HG03039 (cell line): Measurements from ENCODE around the gene CHST8.

Experiments used
- ATAC-seq: cut with Tn5 transposase; IDR thresholded peaks from one replicate; pipeline ENCODE4 v1.9.1; 2021; ENCODE audit warnings: mild to moderate bottlenecking, moderate library complexity; ENCODE audit not compliant: unreplicated experiment

Gene CHST8

DNA sequence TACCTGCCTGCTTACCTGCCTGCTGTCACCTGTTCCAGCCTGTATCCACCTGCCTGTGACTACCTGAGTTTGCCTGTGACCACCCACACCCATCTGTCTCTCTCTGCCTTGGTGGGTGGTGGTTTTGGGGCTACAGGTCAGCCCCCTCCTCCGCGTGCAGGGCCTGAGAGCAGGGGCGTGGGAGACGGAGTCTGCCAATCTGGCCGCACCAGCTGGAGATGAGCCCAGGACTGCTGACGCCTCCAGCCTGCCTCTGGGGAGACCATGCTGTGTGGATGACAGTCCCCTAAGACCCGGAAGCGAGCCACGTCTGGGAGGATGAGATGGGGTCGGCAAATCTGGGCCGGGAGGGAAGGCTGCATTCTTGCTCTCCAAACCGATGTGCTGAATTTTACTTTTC, 159.0 kb downstream of the CHST8 start:
- no peak for ATAC-seq

DNA sequence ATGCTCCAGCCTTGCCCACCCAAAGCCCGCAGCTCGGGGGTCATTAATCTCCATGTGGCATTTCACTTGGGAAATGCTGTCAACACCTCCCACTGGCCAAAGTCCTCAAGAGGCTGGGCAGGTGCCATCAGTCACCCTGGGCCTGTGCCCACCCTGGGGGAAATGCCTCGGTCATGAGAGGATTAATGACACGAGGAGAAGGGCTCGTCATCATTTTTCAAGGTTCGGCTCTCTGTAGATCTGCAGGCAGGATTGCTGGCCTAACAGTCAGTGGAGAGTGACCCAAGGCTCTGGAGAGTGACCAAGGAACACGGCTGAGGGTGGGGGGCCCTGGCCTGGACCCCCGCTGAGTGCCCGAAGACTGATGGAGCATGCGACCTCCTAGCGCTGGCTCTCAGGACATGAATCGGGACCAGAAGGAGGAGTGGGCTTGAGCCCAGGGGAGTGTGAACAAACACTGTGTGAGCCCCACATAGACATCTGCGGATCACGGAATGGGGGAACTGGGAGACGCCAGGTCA, 159.7 kb downstream of the CHST8 start:
- no peak for ATAC-seq

DNA sequence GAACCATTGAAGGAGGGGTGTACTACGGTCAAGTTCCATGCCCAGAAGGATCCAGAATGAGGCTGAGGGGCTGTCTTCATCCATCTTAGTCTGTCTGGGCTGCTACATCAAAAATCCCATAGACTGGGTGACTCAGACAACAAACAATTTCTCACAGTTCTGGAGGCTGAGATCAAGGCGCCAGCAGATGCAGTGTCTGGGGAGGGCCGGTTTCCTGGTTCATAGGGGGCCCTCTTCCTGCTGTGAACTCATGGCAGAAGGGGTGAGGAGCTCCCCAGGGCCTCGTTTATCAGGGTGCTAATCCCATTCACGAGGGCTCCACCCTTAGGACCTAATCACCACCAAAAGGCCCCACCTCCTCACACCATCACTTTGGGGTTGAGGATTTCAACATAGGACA, 160.2 kb downstream of the CHST8 start:
- ATAC-seq, result no peak

DNA sequence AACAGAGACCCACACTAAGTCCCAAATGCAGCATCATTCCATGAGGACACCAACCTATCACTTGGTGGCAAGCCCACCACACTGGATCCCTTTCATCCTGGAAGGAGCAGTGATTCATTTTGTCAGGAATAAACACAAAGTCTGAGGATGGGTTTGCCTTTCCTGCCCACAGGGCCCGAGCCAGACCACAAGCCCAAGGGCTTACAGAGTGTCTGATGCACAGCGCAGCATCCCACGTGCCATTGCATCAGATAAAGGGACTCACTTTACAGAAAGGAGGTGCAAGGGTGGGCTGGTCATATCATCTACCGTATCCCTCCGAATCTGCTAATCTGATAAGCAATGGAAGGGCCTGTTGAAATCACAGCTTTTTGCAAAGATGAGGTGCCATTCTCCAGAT, 162.7 kb downstream of the CHST8 start:
- ATAC-seq, result no peak

DNA sequence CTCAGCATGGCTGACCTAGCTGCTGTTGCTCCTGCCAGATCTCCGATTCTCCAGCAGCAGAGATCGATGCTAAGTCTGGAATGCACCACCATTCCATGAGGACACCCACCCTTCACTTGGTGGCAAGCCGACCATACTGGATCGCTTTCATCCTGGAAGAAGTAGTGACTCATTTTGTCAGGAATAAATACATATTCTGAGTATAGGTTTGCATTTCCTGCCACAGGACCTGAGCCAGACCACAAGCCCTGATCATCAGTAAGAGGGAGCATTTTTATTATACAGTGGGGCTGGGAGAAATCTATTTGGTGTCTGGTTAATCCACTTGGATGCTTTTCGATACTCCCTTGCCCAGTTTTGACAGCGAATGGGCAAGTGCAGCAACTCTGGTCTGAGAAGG, 164.0 kb downstream of the CHST8 start:
- no peak for ATAC-seq

DNA sequence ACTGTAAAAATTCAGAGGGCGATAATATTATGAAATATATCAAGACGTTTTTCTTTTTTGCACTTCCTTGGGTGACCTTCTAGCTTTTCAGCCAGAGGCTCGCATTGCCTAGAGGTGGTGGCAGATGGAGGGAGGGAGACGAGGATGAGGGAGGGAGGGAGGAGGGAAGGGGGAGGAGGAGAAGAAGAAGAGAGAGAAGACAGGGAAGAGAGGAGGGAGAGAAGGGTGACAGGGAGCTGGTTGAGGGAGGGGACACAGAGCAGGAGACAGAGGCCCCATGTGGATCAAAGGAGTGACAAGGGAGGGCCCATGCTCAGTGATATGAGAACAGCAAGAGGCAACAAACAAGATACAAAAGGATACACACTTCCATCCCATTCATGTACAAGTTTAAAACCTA, 166.9 kb downstream of the CHST8 start:
- ATAC-seq, result no peak

DNA sequence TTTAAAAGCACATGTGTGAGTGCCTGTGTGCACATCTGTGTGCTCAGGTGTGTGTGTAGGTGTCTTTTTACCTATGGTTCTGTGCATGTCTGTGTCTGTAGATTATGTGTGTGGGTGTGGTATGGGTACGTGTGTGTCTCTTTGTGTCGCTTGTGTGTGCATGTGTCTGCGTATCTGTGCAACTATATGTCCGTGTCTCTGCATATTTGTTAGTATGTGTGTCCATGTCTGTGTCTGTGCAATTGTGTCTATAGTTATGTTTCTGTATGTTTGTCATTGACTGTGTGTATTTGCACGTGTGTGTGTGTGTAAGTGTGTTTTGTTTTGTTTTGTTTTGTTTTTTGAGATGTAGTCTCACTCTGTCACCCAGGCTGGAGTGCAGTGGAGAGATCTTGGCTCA, 167.6 kb downstream of the CHST8 start:
- no peak for ATAC-seq

DNA sequence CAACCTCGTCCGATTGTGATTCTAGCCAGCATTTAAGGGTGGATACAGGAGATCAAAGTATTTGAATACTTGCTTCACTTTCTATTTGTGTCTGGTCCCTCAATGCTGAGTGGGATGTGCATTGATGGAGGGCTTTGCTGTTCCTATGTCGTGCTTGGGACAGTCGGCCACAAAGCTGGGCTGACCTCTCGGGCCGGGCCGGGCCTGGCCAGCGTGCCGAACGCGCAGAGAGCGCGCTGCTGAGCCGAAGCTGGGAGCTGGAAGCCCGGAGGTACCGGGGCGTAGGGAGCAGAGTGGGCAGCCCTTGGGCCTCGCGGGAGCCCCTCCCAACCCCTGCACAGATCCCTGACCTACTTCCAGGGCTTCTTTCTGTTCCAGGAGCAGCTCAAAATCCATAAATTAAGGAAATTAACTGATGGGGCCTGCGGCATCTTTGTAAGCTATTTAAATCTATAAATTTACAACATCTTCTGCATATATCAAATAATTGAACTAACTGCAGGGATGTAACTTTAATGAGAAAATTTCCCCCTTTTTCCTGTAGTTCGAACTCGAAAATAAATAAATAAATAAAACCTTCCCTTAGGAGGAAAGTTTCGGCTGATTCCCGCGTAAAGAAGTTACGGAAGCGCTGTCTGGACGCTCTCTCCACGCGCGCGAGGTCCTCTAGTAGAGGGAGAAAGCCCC, 173.1 kb downstream of the CHST8 start:
- no peak for ATAC-seq

DNA sequence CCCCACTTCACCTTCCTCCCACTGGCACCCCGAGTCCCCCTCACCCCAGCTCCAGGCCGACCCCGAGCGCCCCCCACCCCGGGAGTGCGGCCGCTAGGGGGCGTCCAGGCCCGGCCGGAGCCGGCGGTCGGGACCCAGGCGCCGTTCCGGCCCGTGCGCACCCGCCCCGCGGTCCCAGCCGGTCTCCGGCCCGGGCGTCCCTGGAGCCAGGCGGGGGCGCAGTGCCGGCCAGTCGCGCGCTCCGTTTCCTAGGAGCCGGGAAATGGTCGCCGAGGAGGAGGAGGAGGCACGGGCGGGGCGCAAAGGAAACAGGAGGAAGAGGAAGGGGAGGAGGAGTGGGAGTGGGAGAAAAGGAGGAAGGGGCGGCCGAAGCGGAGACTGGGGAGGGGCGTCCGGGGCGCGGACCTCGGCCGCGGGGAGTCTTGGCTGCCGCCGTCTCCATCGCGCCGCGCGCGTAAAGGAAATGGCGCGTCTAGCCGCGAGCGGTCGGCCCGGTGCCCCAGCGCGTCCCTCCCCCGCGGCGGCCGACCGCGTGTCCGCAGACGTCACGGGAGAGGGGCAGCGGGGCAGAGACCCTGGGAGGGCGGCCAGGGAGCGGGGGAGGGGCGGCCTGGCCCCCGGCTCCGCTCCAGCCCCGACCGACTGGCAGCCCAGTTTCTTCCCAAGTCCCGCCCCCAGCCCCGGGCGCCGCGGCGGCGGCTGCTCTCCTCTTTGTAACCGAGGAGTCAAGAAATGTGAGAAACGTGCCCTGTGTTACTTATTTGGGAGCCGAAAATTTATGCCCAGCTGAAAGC, 173.8 kb downstream of the CHST8 start:
- no peak for ATAC-seq

DNA sequence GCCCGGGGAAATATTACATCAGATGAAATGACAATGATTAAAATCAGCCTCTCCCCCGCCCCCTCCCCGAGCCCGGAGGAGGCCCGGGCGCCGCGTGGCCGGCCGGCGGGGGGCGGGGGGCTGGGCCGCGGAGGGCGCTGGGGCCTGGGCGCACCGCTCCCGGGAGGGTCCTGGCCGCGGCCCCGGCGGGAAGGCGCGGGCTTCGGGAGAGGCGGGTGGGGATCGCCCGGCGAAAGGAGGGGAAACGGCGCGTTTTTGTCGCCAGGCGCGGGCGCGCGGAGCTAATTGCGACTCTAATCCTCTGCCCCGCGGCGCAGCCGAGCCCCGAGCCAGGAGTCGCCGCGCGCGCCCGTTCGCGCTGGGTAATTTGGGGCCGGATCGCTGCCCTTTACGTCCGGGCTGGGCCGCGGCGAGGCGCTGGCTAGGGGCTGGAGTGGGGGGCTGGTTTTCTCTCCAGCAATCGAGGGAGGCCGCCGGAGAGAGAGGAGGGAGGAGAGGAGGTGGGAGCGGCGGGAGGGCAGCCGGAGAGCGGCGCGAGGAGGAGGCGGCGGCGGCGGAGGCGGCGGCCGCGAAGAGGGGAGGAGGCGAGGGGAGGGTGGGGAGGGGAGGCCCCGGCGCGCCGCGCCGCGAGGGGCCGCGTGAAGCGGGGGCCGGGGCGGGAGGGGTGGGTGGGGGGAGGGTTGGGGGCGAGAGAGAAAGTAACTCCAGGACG, 174.6 kb downstream of the CHST8 start, which contains the start of gene KCTD15:
TSS of gene KCTD15 (plus strand) at position 707 of the 712 bp plus-strand sequence. CDS start 3,585 bp downstream, outside the sequence.
- ATAC-seq, result no peak

DNA sequence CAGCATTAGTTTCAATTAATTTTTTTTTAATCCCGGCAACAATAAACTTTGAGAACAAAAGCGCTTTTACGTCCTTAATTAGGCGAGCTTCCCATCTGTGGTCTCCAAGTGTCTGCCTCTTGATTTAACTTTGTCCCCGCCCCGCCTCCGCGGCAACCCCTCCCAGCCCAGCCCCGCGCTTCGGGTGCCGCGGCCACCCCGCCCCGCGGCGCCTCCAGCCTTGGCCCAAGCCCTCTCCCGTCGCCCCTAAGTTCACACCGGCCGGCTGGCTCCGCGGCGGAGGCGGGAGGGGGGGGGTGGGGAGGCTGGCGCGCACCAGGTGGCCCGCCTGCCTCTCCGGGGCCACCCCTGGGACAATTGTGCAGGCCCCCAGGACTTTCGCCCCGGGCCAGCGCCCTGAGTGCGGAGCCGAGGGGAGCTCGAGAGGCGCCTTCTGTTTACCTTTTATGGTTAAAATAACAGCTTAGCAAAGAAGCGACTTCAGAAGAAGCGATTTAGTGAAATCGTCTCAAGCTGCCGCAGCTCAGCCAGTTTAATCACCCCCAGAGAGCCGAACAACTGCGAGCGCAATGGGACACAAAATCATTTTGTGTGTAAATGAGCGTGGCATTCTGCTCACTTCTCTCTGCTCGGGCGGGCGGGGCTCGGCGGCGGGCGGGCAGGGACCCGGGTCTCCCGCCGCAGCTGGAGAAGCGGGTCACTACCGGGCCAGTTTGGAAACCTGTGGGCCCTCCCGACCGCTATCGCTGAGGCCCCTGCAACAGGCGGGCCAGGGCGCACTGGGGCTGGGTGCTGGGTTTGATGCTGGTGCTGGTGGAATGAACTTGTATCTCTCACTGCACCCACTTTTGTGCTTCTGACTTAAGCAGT, 176.3 kb downstream of the CHST8 start:
- no peak for ATAC-seq

DNA sequence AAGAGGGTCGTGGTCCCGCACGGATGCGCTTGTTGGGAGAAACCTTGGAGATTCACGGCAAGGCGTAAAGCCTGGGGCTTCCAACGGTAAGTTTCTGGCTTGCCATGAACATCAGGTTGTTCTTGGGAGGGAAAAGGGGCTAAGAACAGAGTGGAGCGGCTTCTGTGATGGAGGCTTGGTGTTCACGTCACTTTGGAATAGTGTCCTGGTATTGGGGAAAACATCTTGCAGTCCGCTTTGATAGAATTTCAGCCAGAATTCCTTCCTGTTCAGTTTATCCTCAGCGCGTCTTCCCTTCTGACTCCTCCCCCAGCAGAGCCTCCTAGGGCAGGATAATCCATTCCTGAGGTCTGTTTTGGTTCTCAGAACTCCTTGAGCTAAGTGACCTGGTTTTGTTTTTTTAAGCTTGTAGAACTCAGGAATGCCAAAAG, 176.9 kb downstream of the CHST8 start:
- ATAC-seq, result no peak

DNA sequence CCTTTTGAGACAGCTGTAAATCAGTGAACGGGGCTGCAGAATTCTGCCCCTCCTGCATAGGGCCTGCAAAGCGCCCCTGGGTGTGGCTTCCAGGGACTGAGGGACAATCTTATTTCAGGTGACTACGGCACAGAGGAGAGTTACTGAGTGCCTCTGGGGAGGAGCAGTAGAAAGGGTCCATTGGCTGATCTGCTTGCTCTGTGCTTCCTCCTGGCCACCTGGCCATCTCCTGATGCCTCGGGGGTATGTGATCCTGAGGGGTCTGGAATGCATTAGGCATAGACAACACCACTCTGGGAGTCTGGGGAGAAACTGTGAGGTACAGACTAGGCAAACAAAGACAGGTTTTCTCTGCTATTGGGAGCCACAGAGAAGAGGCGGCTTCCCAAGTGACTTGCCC, 177.7 kb downstream of the CHST8 start:
- no peak for ATAC-seq

DNA sequence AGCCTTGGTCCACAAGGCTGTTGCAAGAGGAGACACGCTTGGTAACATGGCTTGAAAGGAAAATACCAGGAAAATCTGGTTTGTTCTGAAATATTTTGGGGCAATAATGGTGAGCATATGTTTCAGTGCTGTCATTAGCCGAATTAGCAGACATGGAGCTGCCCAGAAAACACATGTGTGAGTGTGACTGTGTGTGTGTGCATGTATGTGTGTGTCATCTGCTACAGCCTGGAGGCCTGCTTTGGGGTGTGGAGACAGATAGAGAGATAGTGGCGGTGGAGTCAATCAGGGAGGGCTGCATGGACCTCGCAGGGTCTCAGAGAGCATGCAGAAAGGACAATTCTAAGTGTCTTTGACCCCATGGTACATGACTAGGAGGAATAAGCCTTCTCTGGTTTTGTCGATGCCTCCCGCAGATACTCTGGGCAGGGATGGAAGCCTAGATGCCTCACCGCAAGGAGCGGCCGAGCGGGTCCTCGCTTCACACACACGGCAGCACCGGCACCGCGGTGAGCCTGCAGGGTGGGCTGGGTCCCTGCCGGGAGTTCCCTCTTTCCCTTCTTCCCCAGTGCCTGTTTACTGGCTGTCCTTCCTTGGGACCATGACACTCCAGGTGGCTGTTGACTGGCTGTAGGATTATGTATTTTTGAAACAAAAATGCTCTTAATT, 178.4 kb downstream of the CHST8 start:
- no peak for ATAC-seq

DNA sequence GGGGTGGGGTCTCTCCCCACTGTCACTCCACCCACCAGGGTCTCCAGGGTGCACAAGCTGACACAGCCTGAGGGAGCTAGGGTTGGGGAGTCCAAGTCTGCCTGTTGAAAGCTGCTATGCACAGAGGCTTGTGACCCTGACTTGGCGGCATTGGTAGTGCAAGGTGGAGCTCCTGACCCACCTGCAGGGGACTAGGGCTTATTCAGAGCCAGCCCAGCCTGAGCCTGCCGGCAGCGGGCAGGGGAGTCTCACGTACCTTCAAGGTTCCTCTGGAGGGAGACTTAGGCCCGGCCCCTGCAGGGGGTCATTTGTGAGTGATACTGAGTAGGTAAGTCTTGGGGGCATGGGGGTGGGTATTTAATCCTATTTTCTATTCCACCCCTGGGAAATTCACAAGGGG, 179.7 kb downstream of the CHST8 start:
- no peak for ATAC-seq

DNA sequence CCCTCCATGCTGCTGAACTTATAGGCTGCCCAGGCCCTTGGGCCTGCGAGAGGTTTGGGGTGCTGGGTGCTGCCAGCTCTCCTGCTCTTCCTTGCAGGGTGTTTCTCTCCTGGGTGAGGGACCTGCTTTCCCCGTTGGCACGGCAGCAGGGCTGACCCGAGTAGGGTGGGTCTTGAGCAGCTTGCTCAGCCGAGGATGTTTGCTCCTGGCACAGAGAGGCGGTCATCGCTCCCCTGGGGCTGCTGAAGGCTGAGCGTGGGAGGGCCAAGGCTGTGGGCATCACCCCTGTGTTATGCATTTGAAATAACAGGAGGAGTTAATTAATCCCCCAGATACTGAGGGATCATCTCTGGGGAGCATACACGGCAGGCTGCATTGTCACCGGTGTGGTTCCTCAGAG, 180.2 kb downstream of the CHST8 start:
- ATAC-seq, result no peak

DNA sequence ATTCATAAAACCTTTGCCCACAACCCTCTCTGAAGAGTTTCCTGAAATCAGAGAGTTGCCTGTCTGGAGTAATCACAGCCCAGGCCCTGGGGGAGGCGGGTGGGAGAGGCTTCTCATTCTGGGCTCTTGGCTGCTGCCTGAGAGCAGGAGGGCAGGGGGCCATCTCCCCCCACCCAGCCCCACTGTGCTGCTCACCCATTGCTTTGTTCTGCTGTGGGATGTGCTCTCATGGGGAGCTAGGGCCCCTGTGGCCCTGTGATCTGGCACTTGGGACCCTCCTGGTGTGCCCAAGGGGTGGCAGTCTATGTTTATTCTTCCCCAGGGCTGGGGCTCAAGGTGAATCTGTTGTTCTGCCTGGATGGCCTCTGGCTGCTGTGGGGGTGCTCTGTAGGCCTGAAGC, 181.0 kb downstream of the CHST8 start:
- ATAC-seq, result no peak

DNA sequence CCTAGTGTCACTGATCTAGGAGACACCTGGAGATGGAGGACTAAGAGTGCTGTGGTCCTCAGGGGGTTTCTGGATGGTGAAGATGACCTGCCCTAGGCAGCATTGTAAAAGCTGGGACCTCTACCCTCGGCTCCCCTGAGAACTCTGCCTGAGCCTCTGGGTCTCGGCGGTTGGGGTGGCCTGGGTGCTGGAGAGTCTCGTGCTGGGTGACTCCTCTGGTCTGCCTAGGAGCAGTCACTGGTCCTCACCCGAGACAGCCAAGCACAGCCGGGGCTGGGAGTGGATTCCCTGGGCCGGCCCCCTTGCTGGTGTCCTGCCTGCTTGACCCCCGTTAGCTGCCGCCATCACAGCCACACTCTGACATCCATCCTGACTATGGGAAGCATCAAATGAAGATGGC, 181.6 kb downstream of the CHST8 start:
- ATAC-seq, result no peak

DNA sequence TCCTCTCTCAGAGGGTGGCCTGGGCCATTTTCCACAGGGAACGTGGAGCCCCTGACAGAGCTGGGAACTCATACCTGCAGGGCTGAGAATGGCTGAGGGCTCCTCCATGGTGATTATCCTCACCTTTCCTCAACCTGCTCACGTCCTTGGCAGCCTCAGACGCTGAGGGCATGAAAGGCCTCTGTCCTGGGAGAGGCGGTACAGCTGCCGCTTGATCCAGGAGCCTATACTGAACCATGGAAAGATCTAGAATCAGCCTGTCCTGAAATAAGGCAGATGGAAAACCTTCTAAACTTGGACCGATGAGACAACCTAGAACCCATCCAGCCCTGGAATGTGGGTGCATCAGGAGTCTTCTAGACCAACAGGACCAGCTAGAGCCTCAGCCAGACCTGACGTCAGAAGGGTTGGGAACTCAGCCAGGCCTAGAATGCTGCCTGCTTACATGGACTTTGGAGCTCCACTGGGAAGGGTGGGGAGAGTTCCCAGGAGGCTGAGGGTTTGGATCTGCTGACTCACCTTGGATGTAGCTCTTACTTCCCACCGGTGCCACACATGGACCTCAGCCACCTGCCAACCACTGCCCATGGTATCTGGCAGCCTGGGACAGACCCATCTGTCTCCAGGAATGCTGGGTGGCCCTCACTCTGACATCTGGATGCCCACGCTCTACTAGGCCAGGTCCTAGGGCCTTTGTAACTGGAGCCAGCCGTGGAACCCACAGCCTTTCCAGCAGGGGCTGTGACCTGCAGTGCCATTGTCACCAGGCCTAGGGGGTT, 182.5 kb downstream of the CHST8 start:
- no peak for ATAC-seq
